ENCODE data around the gene CHRNB2.

Gene CHRNB2

DNA sequence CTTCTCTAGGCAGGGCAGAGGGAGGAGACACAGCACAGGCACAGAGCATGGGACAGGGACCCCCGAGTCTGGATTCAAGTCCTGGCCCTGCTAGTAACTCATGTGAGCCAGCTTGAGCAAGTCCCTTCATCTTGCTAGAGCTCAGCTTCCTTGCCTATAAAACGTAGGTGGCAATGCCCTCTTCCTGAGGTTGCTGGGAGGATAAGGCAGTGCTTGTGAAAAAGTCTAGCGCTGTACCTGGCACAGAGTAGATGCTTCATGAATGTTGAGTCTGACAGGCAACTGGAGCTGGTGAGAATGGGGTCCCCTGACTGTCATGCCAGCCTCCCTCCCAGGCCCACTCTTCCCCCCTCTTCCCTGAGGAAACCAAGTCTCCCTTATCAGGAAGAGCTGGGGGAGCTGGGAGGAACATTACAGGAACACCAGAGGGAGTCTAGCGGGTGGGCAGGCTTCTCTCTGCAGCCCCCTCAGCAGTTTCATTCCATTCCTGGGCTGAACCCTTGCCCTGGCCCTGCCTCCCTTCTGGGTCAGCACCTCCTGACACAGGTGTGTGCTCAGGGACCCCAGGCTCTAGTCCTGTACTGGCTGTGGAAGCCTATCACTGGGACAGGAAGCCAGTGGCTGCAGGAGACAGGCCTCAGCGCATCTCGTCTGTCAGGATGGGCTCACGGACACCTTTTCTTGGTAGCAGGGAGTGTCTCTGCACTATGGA is 9.9 kb downstream of the CHRNB2 start:
- in situ Hi-C loops (cut with MboI; ENCODE audit: low sequenced_read_pairs), result no loop called here

DNA sequence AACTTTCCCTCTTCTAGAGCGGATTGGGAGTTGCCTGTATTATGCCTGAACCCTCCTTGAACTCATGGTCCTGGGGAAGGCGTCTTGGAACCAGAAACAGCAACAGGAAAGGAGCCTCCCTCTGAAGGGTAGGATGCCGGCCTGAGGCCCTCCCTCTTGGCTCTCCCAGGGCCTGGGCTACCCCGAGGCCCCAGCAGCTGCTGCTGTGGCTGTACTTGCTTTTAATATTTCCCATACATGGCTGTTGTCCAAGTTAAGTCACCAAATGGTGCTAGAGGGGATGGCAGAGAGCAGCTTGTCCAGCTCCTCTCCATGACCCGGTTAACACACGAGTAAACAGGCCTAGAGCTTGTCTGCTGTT is 10.5 kb downstream of the CHRNB2 start:
- in situ Hi-C loops (cut with MboI; ENCODE audit: low sequenced_read_pairs), result no loop called here

DNA sequence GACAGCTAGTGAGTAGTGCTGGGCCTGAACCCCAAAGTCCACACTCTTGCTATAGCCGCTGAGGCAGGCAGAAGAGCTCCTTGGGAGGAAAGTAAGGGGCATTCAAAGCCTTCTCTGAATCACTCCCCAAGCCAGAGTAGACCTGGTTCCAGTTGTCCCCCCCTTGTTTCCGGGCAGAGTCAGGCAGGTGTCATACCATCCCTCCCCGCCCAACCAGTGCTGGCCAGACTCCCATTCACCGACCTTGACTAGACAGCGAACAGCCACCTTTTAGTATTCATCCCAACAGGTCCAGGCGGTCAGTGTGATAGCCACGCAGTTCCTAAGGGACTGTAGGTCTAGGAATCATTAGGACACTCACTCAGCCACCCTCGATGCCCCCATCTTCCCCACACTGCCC is 11.8 kb downstream of the CHRNB2 start:
- in situ Hi-C loops (cut with MboI; ENCODE audit: low sequenced_read_pairs), result no loop called here

DNA sequence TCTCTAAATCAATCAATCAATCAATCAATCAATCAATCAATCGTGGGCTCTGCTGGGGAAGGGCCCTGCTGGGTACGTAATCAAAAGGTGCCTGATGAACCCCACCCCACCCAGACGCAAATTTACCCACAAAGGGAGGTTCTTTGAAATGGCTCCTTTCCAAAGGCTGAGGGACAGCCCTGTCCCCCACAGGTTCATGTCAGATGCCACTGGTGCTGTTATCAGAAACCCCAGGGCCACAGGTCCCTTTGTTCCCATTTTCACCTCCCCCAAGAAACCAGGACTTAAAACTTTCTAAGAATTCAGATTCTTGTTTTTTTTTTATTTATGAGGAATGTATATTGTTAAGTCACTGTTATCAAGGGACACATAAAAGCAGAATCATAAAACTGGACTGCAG is 14.2 kb downstream of the CHRNB2 start:
- in situ Hi-C loops (cut with MboI; ENCODE audit: low sequenced_read_pairs), result no loop called here

DNA sequence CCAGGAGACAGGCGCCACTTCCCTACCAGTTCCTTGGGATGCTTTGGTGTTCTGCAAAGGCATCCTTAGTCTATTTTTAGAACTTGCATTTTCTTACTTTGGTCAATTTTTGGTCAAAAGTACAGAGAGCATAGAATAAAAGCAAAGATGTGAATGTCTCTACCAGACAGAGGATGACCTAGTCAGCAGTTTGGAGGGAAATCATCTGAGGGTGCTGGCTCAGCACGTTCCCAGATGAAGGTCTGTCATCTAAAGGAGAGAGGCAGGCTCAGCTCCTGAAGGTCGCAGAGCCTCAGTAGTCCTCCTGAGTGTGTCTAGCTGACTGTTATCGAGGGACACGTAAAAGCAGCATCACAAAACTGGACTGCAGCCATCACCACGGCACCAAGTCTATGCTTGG is 15.3 kb downstream of the CHRNB2 start:
- in situ Hi-C loops (cut with MboI; ENCODE audit: low sequenced_read_pairs), result no loop called here

DNA sequence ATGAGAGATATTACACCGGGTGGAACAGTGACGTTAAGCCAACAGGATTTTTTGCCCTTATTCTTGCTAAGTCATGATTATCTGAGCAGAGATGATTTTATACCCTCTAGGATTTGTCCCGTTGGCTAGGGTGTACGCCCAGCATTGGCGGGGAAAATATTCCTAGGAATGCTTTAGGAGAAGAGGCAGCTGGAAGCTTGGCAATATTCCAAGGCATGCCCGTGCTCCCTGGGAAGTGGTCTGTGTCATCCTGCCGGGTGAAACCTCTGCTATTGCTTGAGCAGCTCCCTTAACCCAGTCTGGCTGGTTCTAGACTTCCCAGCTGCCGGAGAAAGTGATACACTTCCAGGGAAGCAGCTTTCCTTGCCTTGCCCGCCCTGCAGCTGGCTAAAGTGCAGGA is 16.2 kb downstream of the CHRNB2 start:
- in situ Hi-C loops (cut with MboI; ENCODE audit: low sequenced_read_pairs), result no loop called here

DNA sequence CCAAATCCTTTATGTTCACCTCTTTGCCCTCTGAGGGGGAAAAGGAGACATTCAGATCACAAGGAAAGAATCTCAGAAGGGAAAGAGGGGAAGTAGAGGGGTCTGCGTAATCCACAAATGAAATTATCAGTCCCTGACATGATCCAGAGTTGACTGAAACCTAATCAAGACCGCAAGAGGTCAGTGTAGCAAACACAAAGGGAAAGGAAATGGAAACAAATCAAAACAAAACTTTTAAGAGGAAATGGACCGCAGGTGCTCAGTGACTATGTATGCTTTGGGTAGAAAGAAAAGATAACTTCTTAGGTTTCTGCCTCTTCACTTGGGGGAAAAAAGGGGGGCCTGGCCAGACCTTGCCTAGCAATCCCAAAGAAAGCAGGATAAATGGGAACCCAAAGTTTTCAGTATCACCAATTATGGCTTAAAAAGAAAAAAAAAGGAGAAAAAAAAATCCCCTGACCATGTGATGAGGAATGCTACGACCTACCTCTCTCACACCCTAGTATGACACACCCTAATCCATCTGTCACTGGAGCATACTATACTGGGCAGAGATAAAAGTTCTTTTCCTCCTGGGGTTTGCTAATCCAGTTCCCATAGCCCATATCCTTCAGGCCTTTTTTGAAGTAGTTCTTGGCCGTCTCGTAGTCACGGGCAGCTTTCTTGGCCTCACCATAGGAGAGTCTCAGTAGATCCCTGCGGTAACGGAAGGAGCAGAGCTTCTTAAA is 16.9 kb downstream of the CHRNB2 start:
- in situ Hi-C loops (cut with MboI; ENCODE audit: low sequenced_read_pairs), result no loop called here

DNA sequence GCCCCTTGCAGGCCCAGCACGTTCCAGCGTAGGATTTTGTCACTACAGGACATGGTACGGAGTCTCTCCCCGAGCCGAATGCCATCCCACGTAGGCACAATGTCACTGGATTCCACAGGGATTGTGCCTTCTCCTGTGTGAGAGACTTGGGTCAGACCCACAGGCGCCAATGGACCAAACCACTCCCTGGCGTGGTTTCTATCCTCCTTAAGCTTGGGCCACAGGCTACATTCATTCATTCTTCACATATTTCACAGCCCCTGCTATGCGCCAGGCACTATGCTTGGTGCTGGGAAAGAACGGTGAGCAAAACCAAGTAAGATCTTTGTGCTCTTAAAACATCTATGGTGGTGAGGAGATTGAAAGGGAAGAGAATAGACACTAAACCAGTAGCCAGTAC is 18.7 kb downstream of the CHRNB2 start:
- in situ Hi-C loops (cut with MboI; ENCODE audit: low sequenced_read_pairs), result no loop called here

DNA sequence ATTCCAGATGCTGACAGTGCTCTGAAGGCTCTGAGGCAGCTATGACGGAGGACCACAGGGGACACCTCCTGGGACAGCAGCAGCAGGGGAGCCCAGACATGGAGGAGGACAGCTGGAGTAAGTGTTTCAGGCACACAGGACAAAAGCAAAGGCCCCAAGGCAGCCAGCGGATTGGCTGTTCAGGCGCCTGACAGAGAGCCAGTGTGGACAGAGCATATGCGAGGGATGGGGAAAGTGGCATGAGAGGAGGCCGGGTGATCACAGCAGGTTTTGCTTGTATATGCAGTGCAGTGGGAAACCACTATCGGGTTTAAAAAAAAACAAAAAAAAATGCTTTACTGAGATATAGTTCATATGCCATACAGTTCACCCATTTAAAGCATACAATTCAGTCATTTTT is 19.1 kb downstream of the CHRNB2 start:
- in situ Hi-C loops (cut with MboI; ENCODE audit: low sequenced_read_pairs), result no loop called here

DNA sequence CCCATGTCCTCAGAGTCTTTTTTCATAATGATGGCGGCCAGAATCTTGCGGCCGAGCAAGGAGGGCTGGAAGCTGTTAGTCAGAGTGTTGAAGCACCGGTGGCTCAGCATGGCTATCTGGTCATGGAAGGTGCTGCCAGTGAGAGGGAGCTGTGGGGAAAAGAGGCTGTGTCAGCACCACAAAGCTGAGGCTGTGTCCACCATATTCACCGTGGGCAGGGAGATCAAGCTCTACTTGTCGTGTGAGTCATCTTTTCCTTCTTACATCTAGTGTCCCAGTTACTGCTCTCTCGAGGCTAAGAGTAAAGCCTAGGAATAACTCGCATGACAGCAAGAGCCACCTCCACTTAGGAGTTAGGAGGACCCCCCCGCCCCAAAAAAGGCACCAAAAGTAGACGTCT is 22.2 kb downstream of the CHRNB2 start:
- in situ Hi-C loops (cut with MboI; ENCODE audit: low sequenced_read_pairs), result no loop called here

DNA sequence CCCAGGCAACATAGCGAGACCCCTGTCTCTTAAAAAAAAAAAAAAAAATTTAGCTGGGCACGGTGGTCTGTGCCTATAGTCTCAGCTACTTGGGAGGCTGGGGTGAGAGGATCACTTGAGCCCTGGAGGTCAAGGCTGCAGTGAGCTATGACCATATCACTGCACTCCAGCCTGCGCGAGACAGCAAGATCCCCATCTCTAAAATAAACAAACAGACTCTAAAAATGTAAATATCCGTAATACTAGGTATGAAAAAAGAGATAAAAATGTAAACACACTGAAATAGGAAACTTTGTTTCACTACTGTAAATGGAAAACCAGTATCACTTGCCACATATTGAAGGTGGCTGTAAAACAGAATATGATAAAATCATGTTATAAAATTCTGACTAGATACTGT is 23.2 kb downstream of the CHRNB2 start:
- in situ Hi-C loops (cut with MboI; ENCODE audit: low sequenced_read_pairs), result no loop called here

DNA sequence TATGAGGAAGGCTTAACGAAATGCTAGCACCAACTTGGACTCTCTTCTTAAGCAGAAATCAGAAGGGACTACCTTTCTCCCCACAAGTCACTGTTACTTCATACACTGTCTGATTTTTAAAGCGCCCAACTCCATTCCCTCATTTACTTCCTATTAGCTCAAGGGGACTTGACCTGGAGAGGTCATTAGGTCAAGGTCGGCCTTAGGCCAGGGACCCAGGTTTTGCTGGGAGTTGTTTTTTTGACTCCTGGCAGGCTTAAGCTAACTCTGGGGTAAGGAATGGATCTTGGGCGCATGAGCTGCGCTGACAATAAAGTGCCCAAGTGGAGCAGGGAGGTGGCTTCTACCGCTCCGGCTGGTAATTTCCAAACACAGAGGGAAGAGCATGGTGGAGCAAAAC is 23.6 kb downstream of the CHRNB2 start:
- in situ Hi-C loops (cut with MboI; ENCODE audit: low sequenced_read_pairs), result no loop called here

DNA sequence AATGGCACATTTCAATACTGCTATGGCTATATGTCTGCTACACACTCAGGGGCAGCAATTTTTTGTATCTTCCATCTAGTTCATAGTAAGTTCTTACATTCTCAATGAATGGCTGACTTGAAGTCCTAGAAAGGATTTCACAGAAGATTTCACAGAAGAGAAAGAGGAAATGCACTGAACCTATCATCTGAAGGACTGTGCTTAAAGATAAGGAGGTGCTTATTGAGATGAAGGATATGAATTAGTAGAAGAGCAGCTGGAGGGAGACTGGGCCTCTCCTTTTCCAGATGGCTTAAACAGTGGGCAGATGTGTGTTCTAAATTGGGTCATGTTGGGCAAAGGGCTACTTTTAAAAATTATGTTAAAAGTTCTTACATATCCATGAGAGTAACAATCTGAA is 25.8 kb downstream of the CHRNB2 start:
- in situ Hi-C loops (cut with MboI; ENCODE audit: low sequenced_read_pairs), result no loop called here

DNA sequence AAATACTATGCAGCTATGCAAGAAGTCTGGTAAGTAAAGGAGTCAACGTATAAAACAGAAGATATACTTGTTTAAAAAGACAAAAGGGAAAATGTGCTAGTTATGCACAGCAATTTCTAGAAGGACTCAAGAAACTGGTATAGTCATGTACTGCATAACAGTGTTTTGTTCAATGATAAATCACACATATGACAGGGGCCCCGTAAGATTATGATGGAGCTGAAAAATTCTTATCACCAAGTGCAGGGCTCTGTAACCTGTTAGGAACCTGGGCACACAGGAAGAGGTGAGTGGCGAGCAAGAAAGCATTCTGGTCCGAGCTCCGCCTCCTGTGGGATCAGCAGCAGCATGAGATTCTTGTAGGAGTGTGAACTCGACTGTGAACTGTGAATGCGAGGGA is 27.2 kb downstream of the CHRNB2 start:
- in situ Hi-C loops (cut with MboI; ENCODE audit: low sequenced_read_pairs), result no loop called here

DNA sequence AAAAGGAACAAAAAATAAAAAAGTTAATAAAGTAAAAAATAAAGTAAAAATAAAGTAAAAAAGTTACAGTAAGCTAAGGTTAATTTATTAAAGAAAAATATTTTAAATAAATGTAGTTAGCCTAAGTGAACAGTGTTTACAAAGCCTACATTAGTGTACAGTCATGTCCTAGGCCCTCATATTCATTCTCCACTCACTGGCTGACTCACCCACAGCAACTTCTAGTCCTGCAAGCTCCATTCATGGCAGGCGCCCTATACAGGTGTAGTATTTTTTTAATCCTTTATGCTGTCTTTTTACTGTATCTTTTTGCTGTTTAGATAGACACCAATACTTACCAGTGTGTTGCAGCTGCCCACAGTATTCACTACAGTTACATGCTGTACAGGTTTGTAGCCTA is 28.0 kb downstream of the CHRNB2 start:
- in situ Hi-C loops (cut with MboI; ENCODE audit: low sequenced_read_pairs), result no loop called here

DNA sequence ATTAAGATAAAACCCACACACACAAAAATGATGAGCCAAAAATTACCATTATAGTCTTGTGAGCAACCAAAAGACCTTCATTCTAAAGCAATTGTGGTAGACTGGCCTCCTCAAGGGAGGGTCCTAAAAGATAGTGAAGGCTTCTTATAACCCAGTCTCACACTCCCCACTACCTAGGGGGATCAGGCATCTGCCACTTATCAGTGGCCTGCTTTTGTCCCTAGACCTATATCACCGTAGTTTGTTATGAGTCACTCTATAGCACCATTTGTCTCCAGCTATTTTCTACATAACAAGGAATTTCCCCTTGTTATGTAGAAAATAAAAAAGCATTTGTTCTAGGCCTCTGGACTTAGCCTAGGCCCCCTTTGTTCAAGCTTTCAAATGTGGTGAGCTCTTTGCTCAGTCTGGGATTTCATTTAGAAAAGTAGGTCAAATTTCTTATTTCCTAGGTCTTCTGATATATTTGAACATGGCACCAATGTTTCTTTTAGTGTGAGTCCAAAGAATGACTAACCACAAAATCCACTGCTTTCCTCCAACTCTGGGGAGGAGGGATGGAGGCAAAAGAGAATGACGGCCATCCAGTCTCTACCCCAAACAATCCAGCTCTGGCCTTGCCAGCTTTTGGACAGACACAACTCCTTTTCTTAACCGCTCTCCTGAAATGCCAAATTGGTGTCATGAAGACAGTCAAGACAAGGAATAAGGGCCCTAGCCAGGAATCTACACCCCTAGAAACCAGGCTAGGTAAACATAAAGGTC is 31.5 kb downstream of the CHRNB2 start:
- in situ Hi-C loops (cut with MboI; ENCODE audit: low sequenced_read_pairs), result no loop called here

DNA sequence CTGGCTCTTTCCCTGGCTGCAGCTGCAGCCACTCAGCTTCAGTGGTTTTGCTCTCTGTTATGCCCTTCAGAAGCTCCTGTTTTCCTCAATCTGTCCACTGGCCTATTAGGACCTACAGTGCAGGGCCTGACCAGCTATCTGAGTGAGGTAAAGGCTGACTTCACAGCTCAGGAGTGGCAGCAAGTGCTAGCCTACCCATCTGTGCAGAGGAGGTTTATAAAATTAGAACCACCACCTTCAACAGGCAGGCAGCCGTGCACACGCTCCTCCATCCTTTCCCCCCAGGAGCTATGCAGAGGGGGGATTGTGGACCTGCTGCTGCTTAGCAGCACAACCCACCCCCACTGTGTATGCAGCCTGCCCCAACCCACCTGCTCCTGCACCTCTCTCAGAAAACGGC is 32.1 kb downstream of the CHRNB2 start:
- in situ Hi-C loops (cut with MboI; ENCODE audit: low sequenced_read_pairs), result no loop called here

DNA sequence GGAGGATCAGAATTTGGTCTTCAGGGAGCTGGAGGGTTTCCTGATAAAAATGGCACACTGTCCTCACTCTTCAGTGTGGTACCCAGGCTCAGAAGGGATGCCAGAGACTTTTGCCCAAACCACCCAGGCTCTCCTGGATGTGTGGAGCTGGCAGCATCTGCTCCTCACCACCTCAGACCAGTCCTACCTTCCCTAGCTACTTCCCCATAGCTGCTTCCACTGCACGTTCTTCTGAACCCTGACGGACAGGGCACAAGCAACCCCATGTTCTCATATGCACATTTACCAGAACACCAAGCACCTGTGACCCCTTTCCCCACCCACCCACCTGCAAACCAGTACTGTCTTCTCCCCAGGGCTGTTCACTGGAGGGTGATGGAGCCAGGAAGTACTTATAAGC is 35.7 kb downstream of the CHRNB2 start:
- in situ Hi-C loops (cut with MboI; ENCODE audit: low sequenced_read_pairs), result no loop called here

DNA sequence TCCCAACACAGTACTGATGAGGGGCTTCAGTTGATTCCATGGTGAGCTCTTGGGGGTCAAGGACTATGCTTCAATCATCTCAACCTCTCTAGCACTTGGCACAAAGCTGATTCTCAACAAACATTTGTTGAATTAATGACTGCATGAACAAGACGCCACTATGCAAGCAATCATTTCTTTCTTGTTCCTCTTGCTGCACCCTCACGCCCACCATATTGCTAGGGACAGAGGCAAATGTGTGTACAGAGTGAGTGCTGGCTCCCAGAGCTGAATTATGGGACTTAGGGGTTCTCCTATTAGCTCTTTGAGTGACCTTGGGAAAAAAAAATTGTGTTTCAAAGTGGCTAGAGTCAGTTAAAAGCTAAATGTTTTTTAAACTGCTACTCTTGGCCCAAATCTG is 38.0 kb downstream of the CHRNB2 start:
- in situ Hi-C loops (cut with MboI; ENCODE audit: low sequenced_read_pairs), result no loop called here

DNA sequence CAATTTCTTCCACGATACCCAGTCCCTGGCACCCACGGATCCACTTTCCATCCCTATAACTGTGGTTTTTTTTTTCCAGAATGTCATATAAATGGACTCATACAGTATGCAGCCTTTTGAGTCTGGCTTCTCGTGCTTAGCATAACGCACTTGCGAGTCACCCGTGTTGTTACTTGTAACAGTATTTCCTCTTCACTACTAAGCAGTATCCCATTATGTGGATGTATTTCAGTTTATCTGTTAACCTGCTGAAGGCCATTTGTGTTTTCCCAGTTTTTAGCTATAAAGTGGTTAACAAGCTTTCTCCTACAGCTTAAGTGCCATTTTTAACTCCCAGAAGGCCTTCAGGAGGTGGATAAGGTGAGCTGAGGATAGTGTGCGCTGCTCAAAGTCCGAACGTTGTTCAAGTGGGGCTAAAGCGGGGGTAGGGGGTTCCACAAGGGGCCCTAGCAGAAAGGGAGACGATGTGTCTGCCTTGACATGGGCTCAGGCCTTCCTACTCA is 39.6 kb downstream of the CHRNB2 start:
- in situ Hi-C loops (cut with MboI; ENCODE audit: low sequenced_read_pairs), result no loop called here

DNA sequence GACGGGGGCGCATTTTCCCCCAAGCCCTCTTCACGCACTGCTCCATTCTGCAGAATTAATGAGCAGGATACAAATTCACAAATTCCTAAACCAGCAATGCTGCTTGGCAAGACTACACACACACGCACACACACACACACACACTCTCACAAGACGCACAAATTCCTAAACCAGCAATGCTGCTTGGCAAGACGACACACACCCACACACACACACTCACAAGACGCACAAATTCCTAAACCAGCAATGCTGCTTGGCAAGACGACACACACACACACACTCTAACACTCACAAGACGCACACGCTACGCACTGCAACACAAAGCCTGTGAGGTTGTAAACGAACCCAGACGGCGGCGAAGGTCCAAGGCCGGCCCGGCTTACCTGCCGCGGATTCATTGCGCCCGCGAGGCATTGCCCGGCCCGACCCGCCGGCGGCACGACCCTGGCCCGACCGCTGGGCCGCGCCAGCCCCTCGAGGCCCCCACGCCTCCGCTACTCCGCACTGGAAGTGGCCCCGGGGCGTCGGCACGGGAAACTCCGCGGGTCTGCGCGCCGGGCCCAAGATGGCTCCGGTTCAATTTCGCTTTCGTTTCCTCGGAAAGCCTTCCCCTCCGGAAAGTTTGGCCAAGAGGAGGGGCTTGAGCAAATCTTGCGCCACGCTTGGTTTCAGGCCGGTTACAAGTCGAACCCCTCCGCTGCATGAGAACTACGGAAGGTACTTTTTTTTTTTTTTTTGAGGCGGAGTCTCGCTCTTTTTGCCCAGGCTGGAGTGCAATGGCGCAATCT is 40.2 kb downstream of the CHRNB2 start, which contains the start of gene ADAR:
Gene ADAR (minus strand): TSS at position 578 of the 788 bp plus-strand sequence. CDS start 180 bp downstream, at position 398.
- in situ Hi-C loops (cut with MboI; ENCODE audit: low sequenced_read_pairs), result no loop called here

Data from HL-60/S4 treated with phorbol 12-myristate 13-acetate at 8.2 ng/mL for 4 days and 3 days (cell line).